ENCODE results near the gene CCDC50.

CCDC50 gene

GRCh38 chr3:191321019-191321767 lies 8.0 kb upstream of the CCDC50 start:
- no peak for DNase-seq

DNA sequence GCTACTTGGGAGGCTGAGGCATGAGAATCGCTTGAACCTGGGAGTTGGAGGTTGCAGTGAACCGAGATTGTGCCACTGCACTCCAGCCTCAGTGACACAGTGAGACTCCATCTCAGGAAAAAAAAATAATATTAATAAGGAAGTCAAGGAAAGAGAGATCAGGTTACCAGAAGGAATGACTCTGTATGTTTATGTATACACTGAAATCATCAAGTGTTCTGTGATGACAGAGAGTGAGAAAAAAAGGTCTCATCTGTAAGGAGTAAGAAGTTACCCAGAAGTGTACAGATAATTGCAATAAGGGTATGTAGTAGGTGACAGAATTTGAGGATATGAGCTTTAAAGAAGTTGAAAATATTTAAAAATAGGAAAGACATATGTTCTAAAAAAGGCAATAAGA lies 4.3 kb upstream of the CCDC50 start:
- DNase-seq: no peak

DNA sequence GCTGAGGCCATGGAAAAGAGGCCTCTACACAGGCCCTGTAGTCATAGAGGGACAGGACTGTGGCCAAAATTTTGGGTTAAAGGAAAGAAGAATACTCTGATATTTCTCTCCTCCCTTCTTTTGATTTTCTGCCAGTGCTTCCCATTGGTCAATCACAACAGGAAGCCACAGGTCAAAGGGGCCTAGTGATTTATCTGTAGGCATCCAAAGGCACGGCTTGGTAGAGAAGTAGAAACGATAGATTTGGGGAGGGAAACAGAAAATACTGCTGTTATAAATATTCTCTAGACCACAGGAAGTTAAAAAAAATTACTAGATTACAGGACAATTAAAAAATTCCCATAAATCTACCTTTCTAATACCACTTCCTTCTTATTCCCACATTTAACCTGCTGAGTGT lies 1.7 kb upstream of the CCDC50 start:
- no peak for DNase-seq

GRCh38 chr3:191328383-191328961 lies 722 bp upstream of the CCDC50 start:
- peak; percentile 10 for DNase-seq

- DNase-seq: peak; percentile 49
These were observed 698 bp downstream of the CCDC50 start, which contains the start of gene UTS2B for GRCh38 chr3:191329654-191330529. UTS2B (minus strand) TSS chr3:191330526; CDS start chr3:191282189, 48,337 bp downstream.

DNA sequence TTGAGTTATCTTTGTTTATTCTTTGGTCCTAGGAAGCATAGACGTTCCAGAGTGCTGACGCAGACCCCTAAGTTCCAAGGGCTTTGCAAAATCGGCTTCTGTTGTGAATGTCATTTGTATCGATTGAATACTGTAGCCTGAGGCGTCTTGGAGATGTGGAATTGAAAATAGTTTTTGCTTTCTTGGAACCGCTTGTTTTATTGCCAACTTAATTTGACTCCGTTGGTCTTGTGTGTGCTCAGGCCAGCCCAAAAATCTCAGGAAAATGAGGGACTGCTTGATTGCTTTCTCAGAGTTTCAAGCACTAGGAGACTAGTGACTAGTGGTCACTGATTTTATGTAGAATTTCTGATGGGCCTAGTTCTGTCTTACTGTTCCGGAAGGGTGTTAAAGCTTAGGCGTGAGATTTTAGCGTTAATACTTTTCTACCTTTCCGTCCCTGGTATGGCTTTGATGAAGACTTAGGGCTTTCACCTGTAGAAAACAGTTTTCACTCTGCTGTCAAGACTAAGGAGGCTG lies 1.4 kb downstream of the CCDC50 start:
- DNase-seq: no peak

GRCh38 chr3:191331388-191331787 lies 2.2 kb downstream of the CCDC50 start:
- DNase-seq: no peak

DNA sequence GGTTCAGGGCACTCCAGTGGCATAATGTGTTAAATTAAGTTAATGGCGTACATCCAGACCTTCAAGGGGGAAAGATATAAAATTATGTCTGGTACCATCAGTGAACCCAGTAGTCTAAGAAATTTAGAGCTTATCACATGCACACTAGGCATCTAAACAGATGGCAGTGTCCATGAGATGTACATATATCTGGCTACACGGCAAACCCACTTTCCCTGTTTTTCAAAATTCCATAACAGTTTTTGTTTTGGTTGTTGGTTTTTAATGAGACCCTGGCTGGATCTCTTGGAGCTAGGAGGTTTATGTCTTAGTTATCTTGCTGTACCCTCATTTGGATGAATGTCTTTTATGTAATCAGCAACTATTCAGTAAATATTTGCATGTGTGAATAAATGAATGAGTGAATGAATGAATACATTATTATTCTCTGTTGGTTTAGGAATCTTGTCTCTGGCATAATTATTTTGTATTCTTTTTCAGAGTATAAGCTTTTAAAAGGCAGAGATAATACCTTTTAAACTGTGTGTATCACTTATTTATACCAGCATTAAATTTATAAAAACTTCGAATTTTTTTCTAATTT lies 4.2 kb downstream of the CCDC50 start:
- DNase-seq: no peak

DNA sequence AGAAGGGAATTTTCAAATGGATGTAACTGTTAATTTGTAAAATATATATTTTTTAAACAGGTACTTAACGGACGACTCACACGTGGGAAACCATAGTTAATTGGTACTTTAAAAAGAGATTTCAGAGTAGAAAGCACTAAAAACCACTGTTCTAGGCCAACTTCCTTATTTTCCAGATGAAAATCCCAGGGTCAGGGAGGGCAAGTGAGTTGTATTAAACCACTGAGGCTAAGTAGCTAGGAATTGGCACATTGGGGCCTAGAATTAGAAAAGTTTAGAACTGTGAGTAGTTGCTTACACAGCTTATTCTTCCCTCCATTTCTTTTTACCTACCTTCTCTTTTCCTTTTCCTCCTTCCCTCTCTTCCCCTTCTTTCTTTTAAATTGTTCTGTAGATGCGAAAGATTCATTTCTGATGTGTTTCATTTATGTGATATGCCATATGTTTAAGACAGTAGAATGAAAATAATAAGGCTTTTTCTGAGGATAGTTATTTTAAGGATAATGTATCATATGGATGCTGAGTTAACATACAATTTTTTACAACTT lies 5.2 kb downstream of the CCDC50 start:
- DNase-seq: no peak

DNA sequence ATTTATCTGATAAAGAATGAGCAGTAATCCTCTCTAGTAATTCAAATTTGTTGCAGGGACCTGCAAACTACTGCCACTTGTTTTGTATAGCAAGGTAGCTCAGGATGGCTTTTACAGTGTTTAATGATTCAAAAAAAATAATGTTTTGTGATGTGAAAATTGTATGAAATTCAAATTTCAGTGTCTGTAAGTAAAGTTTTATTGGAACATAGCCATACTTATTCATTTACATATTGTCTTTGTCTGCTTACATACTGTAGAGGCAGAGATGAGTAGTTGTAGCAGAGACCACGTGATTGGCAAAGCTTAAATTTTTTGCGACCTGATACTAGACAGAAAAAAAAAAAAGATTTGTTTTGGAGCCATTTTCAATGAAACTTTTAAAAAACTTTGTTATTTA lies 7.6 kb downstream of the CCDC50 start:
- DNase-seq: no peak

GRCh38 chr3:191338177-191338488 lies 8.9 kb downstream of the CCDC50 start:
- no peak for DNase-seq

- DNase-seq: no peak
These were observed 10.2 kb downstream of the CCDC50 start for GRCh38 chr3:191339316-191339917.

DNA sequence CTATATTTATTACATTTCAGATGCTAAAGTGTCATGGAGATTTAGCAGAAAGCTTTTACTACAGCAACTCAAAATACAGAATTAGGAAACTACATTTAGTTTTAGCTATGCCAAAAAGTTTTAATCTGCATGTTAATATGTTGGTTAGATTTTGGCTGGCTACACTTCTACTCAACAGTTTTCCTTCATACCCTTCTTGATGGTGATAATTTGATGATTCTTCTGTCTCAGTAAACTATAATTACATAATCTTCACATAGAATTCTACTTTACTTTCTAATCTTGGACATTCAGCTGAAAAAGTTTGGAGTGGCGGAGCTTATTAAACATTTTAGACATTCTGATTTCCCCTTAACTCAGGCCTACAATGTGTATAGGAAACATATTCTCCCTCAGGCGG lies 11.2 kb downstream of the CCDC50 start:
- DNase-seq: no peak

GRCh38 chr3:191340966-191341365 lies 11.8 kb downstream of the CCDC50 start:
- DNase-seq: no peak

- DNase-seq: no peak
These were observed 12.8 kb downstream of the CCDC50 start for GRCh38 chr3:191342006-191342405.

DNA sequence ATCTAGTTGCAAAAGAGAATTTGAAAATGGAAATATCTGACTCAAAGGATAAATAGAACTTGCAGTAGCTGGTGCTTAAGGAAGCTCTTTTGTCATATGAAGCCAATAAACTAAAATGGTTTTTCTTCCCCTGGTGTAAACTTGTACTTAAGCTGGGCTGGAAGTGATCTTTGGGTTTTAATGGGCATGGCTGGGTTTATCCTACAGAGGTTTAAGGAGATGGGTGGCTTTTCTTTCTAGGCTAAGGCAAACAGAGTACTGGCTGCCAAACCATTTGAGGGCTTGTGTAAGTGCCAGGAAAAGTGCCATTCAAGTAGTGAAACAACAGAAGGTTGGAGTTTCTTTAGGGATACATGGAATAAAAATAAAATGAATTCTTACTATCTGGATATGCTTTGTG lies 13.2 kb downstream of the CCDC50 start:
- no peak for DNase-seq

- no peak for DNase-seq
These were observed 13.9 kb downstream of the CCDC50 start for GRCh38 chr3:191343115-191343514.

- no peak for DNase-seq
These were observed 14.7 kb downstream of the CCDC50 start for GRCh38 chr3:191343913-191344312.

- no peak for DNase-seq
These were observed 16.1 kb downstream of the CCDC50 start for GRCh38 chr3:191345334-191345733.

- no peak for DNase-seq
These were observed 18.0 kb downstream of the CCDC50 start for GRCh38 chr3:191347228-191347627.

DNA sequence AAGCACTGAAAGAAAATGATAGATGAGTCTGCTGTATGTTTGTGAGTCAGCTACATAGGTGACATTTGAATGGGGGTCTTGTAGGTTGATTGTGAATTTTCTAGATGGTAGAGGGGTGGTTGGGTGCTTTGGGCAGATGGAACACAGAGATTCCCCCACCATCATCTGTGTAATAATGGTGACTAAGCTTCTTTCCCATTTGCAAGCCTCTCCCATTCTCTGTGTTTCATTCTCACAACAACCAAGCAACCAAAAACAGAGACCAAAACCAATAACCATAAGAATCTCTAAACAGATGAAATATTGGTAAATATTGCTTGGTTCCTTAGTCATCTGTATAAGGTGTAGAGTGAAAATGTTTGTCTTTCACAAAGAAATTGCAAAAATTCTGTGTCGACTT lies 18.9 kb downstream of the CCDC50 start:
- no peak for DNase-seq

GRCh38 chr3:191350396-191351090 lies 21.3 kb downstream of the CCDC50 start:
- no peak for DNase-seq
